Fibroblast of the conjunctiva (primary cell): ENCODE results near the gene C1QTNF5.
"Not testable (repeated sequence)": the region's sequence is repeated elsewhere in the genome, so short reads cannot be mapped to it uniquely, and the experiment has no call there.

Experiments
- DNase-seq: peaks from one replicate; pipeline ENCODE4 v3.0.0-alpha.2; 2010; ENCODE audit warnings: low read depth

The C1QTNF5 gene

GRCh38 chr11:119340335-119341221, at the start of gene C1QTNF5:
C1QTNF5 (minus strand) TSS chr11:119340883; CDS start chr11:119340397, 486 bp downstream.
- no peak for DNase-seq

- DNase-seq = no peak
These were observed 49.0 kb upstream of the C1QTNF5 start for GRCh38 chr11:119389611-119390254.

- DNase-seq = no peak
These were observed 47.4 kb upstream of the C1QTNF5 start for GRCh38 chr11:119388103-119388502.

GRCh38 chr11:119384332-119384731, 43.6 kb upstream of the C1QTNF5 start:
- DNase-seq = no peak

- not testable (repeated sequence) for DNase-seq
These were observed 41.8 kb upstream of the C1QTNF5 start for GRCh38 chr11:119382513-119382912.

- DNase-seq = no peak
These were observed 41.4 kb upstream of the C1QTNF5 start for GRCh38 chr11:119382101-119382500.

GRCh38 chr11:119381181-119381988, 40.7 kb upstream of the C1QTNF5 start, which contains the start of gene USP2:
USP2 (minus strand) TSS chr11:119381690; CDS start chr11:119373480, 8,210 bp downstream.
- peak; percentile 91 for DNase-seq

GRCh38 chr11:119380827-119381180, 40.1 kb upstream of the C1QTNF5 start:
- no peak for DNase-seq

GRCh38 chr11:119380160-119380826, 39.6 kb upstream of the C1QTNF5 start:
- no peak for DNase-seq

- DNase-seq = no peak
These were observed 38.3 kb upstream of the C1QTNF5 start for GRCh38 chr11:119378851-119379465.

GRCh38 chr11:119377961-119378667, 37.4 kb upstream of the C1QTNF5 start:
- no peak for DNase-seq

GRCh38 chr11:119377112-119377901, 36.6 kb upstream of the C1QTNF5 start:
- DNase-seq = no peak

- no peak for DNase-seq
These were observed 35.6 kb upstream of the C1QTNF5 start for GRCh38 chr11:119376197-119376847.

GRCh38 chr11:119375337-119376196, 34.9 kb upstream of the C1QTNF5 start:
- peak; percentile 80 for DNase-seq

GRCh38 chr11:119374632-119375336, 34.1 kb upstream of the C1QTNF5 start:
- DNase-seq = no peak

GRCh38 chr11:119373921-119374631, 33.4 kb upstream of the C1QTNF5 start:
- peak; percentile 77 for DNase-seq
